Measurements from ENCODE around the gene C11orf52. TPM values are rescaled to one million over a fixed set of nuclear protein-coding genes. Genes with fewer than 3 reads are reported as not detected.

C11orf52 gene
- total RNA-seq, 1 donor from 2014 or later, result 1.2 TPM

DNA sequence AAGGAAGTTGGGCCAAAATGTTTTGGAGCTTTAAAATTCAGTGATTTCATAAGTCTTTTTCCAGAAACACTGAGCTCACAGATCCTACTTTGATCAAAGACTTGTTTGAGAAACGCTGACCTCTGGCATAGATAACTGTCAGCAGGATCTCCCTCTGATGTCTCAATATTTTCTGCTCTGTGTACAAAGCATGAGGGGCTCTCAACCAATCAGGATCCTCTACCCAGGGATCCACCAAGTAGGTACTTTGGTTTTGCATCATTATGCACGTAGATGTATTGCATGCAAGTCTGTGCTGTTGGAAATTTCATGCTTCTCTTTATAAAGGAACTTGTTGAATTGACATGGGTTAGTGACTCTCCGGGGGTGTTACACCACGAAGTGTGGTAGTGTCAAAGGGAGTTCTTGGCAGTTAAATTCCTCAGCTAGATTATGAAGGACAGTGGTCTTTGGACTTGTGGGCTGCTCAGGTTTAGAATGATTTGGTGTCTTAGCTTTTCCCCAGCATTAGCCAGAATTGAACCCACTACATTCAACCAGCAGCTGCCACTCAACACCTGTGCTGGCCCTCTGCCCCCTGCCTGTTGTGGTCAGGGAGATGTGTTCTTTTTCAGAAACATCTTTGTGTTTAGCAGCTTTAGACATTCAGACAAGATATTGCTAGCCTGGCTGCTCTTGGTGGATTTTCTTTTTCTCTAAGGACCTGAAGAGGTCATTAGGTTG, 16.8 kb downstream of the C11orf52 start:
- peak overlapping the region; percentile 86 for H3K27ac ChIP-seq (replicated peaks)
- peak overlapping the region; percentile 79 for H3K4me3 ChIP-seq
- H3K36me3 ChIP-seq, result no peaks in the 10 kb centered on the region
- intact Hi-C loops (cut with micrococcal nuclease), result no loop called here
- H3K27me3 ChIP-seq (ENCODE audit: low read depth), result no peaks in the 10 kb centered on the region
- no peaks in the 10 kb centered on the region for H3K9me3 ChIP-seq (replicated peaks)
- DNase-seq, result no peak
- H3K4me1 ChIP-seq, result peaks cover 61% of the 10 kb centered on the region
- TF ChIP-seq, protein P1, sequence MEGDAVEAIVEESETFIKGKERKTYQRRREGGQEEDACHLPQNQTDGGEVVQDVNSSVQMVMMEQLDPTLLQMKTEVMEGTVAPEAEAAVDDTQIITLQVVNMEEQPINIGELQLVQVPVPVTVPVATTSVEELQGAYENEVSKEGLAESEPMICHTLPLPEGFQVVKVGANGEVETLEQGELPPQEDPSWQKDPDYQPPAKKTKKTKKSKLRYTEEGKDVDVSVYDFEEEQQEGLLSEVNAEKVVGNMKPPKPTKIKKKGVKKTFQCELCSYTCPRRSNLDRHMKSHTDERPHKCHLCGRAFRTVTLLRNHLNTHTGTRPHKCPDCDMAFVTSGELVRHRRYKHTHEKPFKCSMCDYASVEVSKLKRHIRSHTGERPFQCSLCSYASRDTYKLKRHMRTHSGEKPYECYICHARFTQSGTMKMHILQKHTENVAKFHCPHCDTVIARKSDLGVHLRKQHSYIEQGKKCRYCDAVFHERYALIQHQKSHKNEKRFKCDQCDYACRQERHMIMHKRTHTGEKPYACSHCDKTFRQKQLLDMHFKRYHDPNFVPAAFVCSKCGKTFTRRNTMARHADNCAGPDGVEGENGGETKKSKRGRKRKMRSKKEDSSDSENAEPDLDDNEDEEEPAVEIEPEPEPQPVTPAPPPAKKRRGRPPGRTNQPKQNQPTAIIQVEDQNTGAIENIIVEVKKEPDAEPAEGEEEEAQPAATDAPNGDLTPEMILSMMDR (IDR thresholded peaks at IDR 0.05; ENCODE audit: borderline replicate concordance), result no peak

DNA sequence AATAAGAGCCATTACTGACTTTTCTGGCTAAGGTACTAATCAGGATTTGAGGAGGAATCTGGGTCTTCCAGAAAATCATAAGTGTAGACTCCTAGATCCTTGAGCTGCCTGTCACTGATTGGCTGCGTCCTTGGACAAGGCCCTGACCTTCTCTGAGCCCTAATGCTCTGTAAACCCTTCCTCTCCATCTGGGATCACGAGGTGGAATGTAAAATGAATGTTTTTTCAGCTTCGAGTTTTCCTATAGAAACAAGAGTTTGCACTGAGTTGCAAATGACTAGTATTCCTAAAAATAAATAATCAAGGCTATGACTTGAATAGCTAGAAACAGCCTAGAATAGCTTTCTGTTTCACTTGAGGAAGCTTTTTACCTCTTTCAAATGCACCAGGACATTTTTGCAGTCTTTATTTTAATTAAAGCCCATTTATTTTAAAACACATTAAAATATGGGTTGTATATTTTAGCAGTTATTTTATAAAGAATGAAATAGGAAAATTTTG, 17.4 kb downstream of the C11orf52 start:
- H3K4me3 ChIP-seq, result peak overlapping the region; percentile 79
- peaks cover 67% of the 10 kb centered on the region for H3K4me1 ChIP-seq
- peak overlapping the region; percentile 86 for H3K27ac ChIP-seq (replicated peaks)
- H3K27me3 ChIP-seq (ENCODE audit: low read depth), result no peaks in the 10 kb centered on the region
- no peaks in the 10 kb centered on the region for H3K36me3 ChIP-seq
- TF ChIP-seq, protein P1 (IDR thresholded peaks at IDR 0.05; ENCODE audit: borderline replicate concordance), result no peak
- no peak for DNase-seq
- intact Hi-C loops (cut with micrococcal nuclease), result no loop called here
- no peaks in the 10 kb centered on the region for H3K9me3 ChIP-seq (replicated peaks)

DNA sequence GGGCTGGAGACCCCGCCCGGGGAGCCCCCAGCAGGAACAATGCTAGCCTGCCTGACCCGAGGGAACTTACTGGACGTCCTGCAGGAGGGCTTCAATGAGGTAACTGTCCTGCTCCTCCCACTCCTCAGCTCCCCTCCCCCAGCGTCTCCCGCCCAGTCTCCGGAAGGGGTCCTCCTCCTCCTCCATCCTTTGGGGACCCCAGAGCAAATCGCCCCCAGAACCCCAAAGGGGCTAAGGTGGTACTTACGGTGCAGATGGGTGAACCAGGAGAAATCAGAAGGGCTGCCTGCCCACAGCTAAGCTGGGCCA, 18.7 kb downstream of the C11orf52 start:
- intact Hi-C loops (cut with micrococcal nuclease), result no loop called here
- Histone ChIP-seq H3K9me3 (replicated peaks) (no peaks in the 10 kb centered on the region), H3K27ac (replicated peaks) (peak overlapping the region; percentile 86), H3K36me3 (no peaks in the 10 kb centered on the region), H3K4me3 (peak overlapping the region; percentile 79), H3K27me3 (ENCODE audit: low read depth) (no peaks in the 10 kb centered on the region), H3K4me1 (peaks cover 71% of the 10 kb centered on the region)
- no peak for DNase-seq
- TF ChIP-seq, protein P1 (IDR thresholded peaks at IDR 0.05; ENCODE audit: borderline replicate concordance), result no peak

DNA sequence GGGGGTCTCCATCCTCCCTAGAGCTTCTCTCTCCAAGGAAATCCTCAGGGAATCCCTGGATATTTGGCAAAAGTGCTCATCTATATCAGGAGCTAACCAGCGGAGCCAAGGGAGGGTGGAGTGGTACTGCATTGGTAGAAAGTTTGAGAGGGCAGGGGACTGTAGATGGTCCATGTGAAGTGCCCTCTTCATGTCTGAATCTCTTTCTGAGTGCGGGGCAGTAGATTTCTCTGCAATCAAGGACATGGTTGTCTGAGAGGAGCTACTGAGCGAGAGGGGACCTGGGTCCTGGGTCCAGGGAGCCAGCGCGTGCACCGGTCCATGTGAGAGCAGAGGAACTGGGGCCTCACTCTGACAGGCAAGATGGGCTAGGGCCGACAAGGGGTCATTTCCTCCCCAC, 19.1 kb downstream of the C11orf52 start:
- TF ChIP-seq, protein P1 (IDR thresholded peaks at IDR 0.05; ENCODE audit: borderline replicate concordance), result no peak
- Histone ChIP-seq H3K4me1 (peaks cover 75% of the 10 kb centered on the region), H3K4me3 (peak overlapping the region; percentile 79), H3K36me3 (no peaks in the 10 kb centered on the region), H3K27me3 (ENCODE audit: low read depth) (no peaks in the 10 kb centered on the region), H3K9me3 (replicated peaks) (no peaks in the 10 kb centered on the region), H3K27ac (replicated peaks) (peak overlapping the region; percentile 86)
- intact Hi-C loops (cut with micrococcal nuclease), result no loop called here
- no peak for DNase-seq

DNA sequence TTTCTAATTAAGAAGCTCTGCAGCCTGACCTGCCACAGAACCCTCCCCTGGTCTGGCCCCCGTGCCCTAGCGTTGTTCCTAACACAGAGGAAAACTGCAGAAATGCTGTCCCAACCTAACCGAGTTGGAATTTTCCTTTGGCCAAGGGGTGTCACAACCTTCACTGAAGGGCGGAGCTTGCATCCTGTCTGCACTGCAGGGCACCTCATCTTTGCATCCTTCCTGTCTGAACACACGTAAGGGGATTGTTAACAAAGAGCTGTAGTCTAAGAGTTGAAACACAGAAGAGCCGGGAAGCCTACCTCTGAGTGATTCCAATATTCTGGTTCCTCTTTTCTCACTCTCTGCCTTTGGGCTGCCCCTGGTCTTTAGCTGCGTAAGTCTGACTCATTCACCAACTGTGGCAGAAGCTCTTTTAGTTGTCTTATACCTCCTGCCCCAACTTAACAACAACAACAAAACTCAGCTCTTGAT, 20.0 kb downstream of the C11orf52 start:
- peaks cover 77% of the 10 kb centered on the region for H3K4me1 ChIP-seq
- H3K27me3 ChIP-seq (ENCODE audit: low read depth), result no peaks in the 10 kb centered on the region
- peak overlapping the region; percentile 86 for H3K27ac ChIP-seq (replicated peaks)
- no peaks in the 10 kb centered on the region for H3K9me3 ChIP-seq (replicated peaks)
- no peaks in the 10 kb centered on the region for H3K36me3 ChIP-seq
- TF ChIP-seq, protein P1 (IDR thresholded peaks at IDR 0.05; ENCODE audit: borderline replicate concordance), result no peak
- DNase-seq, result no peak
- H3K4me3 ChIP-seq, result peak overlapping the region; percentile 79
- intact Hi-C loops (cut with micrococcal nuclease), result no loop called here

Measured in left ventricle myocardium inferior (tissue), 1 donor.